HFFc6 (cell line): ENCODE results near the gene PLCB3. TPM values are rescaled to one million over a fixed set of nuclear protein-coding genes. Genes with fewer than 3 reads are reported as not detected.

Source experiments
- DNase-seq: peaks from one replicate; pipeline ENCODE4 v3.0.0-alpha.2; 2018
- H3K27ac Mint-ChIP-seq: 2 replicates; pipeline ENCODE4 v1.8.0; 2020; ENCODE audit warnings: mild to moderate bottlenecking, mixed read lengths
- H3K27me3 Mint-ChIP-seq: 2 replicates; pipeline ENCODE4 v1.8.0; 2021; ENCODE audit warnings: mild to moderate bottlenecking, moderate library complexity, mixed read lengths; ENCODE audit not compliant: insufficient read depth
- H3K36me3 Mint-ChIP-seq: 2 replicates; pipeline ENCODE4 v1.8.0; 2021; ENCODE audit warnings: low read depth, mixed read lengths
- H3K4me1 Mint-ChIP-seq: 2 replicates; pipeline ENCODE4 v1.8.0; 2020; ENCODE audit warnings: low read depth, mixed read lengths
- H3K4me3 Mint-ChIP-seq: 2 replicates; pipeline ENCODE4 v1.8.0; 2020; ENCODE audit warnings: mild to moderate bottlenecking, moderate library complexity, mixed read lengths
- H3K9me3 Mint-ChIP-seq: 2 replicates; pipeline ENCODE4 v1.8.0; 2020; ENCODE audit warnings: mild to moderate bottlenecking, mixed read lengths
- total RNA-seq, 6 experiments: library from RNA; stranded (reverse); fragmentation: NEBNext Ultra II Directional; extraction: Animal tissue kit (Norgen Biotek cat#: 25700); gene quantifications; 2 replicates in 1 of 6; 3 replicates in 5 of 6; pipeline ENCODE4 v1.2.3, GENCODE V29; 2021
- TF ChIP-seq, protein P1 (sequence below): fragments of 200-600 bp; sonication (generic); IDR thresholded peaks from 2 replicates; pipeline ENCODE4 v1.5.0; 2021; ENCODE audit warnings: antibody characterized with exemption, mild to moderate bottlenecking

Gene PLCB3
- total RNA-seq, 6 experiments from 2014 or later: 48.1 to 58.0 (median 51.8) TPM

- peak overlapping the region; percentile 59 for H3K27ac Mint-ChIP-seq
- H3K36me3 Mint-ChIP-seq: no peaks in the 10 kb centered on the region; the same call in 1 of the 2 replicates
- DNase-seq: no peak
- peaks cover 35% of the 10 kb centered on the region for H3K4me1 Mint-ChIP-seq
- peak overlapping the region; percentile 87 for H3K4me3 Mint-ChIP-seq
- H3K27me3 Mint-ChIP-seq: no peaks in the 10 kb centered on the region; the same call in 1 of the 2 replicates
- H3K9me3 Mint-ChIP-seq: no peaks in the 10 kb centered on the region
- TF ChIP-seq, protein P1, sequence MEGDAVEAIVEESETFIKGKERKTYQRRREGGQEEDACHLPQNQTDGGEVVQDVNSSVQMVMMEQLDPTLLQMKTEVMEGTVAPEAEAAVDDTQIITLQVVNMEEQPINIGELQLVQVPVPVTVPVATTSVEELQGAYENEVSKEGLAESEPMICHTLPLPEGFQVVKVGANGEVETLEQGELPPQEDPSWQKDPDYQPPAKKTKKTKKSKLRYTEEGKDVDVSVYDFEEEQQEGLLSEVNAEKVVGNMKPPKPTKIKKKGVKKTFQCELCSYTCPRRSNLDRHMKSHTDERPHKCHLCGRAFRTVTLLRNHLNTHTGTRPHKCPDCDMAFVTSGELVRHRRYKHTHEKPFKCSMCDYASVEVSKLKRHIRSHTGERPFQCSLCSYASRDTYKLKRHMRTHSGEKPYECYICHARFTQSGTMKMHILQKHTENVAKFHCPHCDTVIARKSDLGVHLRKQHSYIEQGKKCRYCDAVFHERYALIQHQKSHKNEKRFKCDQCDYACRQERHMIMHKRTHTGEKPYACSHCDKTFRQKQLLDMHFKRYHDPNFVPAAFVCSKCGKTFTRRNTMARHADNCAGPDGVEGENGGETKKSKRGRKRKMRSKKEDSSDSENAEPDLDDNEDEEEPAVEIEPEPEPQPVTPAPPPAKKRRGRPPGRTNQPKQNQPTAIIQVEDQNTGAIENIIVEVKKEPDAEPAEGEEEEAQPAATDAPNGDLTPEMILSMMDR: no peak
These were observed 24.8 kb upstream of the PLCB3 start for GRCh38 chr11:64226507-64227051.

DNA sequence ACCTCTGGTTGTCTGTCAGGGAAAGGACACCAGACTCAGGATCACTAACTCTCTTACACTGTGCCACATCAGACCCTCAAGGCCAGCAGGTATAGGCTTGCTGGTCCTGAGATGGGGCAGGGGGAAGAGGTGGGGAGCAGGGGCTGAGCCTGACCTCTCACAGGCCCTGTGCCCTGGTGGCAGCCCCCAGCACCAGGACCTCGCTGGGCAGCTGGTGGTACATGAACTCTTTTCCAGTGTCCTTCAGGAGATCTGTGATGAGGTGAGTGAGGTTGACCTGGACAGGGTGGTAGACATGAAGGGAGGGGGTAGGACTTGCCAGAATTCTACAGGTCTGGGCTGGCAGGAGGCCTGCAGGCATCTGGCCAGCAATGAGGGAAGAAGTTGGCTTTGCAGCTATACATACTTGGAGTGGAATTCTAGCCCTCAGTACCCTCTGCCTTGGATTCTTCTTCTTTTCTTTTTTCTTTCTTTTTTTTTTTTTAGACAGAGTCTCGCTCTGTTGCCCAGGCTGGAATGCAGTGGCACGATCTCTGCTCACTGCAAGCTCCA, 23.8 kb upstream of the PLCB3 start:
- H3K9me3 Mint-ChIP-seq: no peaks in the 10 kb centered on the region
- TF ChIP-seq, protein P1: no peak
- DNase-seq: no peak
- no peaks in the 10 kb centered on the region; the same call in 1 of the 2 replicates for H3K36me3 Mint-ChIP-seq
- H3K4me1 Mint-ChIP-seq: peaks cover 40% of the 10 kb centered on the region
- peak overlapping the region; percentile 48; the same call in 1 of the 2 replicates for H3K27ac Mint-ChIP-seq
- H3K27me3 Mint-ChIP-seq: no peaks in the 10 kb centered on the region; the same call in 1 of the 2 replicates
- peak overlapping the region; percentile 87 for H3K4me3 Mint-ChIP-seq

GRCh38 chr11:64229090-64229743, 22.1 kb upstream of the PLCB3 start:
- no peak overlapping the region; the same call in 1 of the 2 replicates for H3K27ac Mint-ChIP-seq
- H3K9me3 Mint-ChIP-seq: no peaks in the 10 kb centered on the region
- no peaks in the 10 kb centered on the region; the same call in 1 of the 2 replicates for H3K27me3 Mint-ChIP-seq
- no peaks in the 10 kb centered on the region; the same call in 1 of the 2 replicates for H3K36me3 Mint-ChIP-seq
- peak overlapping the region; percentile 86; the same call in 1 of the 2 replicates for H3K4me3 Mint-ChIP-seq
- peaks cover 35% of the 10 kb centered on the region for H3K4me1 Mint-ChIP-seq
- DNase-seq: no peak
- TF ChIP-seq, protein P1: no peak

- Mint-ChIP-seq H3K4me1 (peaks cover 34% of the 10 kb centered on the region), H3K27ac (peak overlapping the region; percentile 69; the same call in 1 of the 2 replicates), H3K36me3 (no peaks in the 10 kb centered on the region; the same call in 1 of the 2 replicates), H3K4me3 (peak overlapping the region; percentile 86), H3K27me3 (no peaks in the 10 kb centered on the region; the same call in 1 of the 2 replicates), H3K9me3 (no peaks in the 10 kb centered on the region)
- DNase-seq: no peak
- TF ChIP-seq, protein P1: no peak
These were observed 21.6 kb upstream of the PLCB3 start for GRCh38 chr11:64229744-64230170.

- H3K36me3 Mint-ChIP-seq: no peaks in the 10 kb centered on the region
- H3K4me1 Mint-ChIP-seq: peaks cover 31% of the 10 kb centered on the region
These were observed 21.0 kb upstream of the PLCB3 start, which contains the start of gene DNAJC4 for GRCh38 chr11:64230171-64230984. Gene DNAJC4 (plus strand): TSS chr11:64230548. CDS start chr11:64230855, 307 bp downstream.

More at GRCh38 chr11:64230171-64230984, 21.0 kb upstream of the PLCB3 start, which contains the start of gene DNAJC4:
- H3K9me3 Mint-ChIP-seq: no peaks in the 10 kb centered on the region
- TF ChIP-seq, protein P1: no peak
- peak within 1 kb of the TSS; percentile 86 for H3K4me3 Mint-ChIP-seq
- H3K27me3 Mint-ChIP-seq: no peaks in the 10 kb centered on the region; the same call in 1 of the 2 replicates
- peak; percentile 67 for DNase-seq
- peak within 1 kb of the TSS; percentile 69 for H3K27ac Mint-ChIP-seq
